Measurements from ENCODE around the gene ZNF837.

DNA sequence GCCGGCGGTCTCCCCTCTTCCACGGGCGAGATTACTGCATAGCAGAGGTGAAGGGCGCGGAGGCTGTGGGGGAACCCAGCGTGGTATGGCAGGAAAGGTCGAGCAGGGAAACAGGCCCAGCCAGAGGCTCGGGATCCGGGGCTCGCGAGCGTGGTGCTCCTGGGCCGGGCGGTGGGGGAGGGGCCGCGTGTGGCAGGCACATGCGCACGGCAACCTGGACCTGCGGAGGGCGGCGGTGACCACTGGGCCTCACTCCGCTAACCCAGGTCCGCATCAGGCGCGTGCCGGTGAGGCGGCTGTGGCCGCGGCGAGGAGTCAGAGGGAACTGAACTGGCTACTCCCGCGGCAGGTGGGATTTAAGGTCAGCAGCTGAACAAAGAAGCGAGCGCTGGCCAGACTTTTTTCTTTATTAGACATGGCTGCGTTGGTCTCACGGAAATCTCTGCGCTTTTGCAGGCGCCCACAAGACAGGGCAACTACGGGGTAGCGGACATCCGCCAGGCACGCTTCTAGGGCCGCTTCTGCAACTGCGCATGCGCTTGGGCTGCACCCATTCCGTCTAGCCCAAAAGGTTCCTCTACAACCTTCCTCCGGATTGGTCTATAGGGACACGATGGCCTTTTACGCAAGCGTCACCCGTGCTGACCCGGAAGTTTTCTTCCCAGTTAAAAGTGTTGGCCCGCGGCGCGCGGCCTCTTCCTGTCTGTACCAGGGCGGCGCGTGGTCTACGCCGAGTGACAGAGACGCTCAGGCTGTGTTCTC is 5.9 kb upstream of the ZNF837 start, which contains the start of gene RPS5:
- TF ChIP-seq CTCF (IDR thresholded peaks at IDR 0.05; ENCODE audit: poor library complexity): no peak
- no peak for TF ChIP-seq EZH2phosphoT487 (IDR thresholded peaks at IDR 0.05; ENCODE audit: low read depth, severe bottlenecking, unreplicated experiment)
- no peak for TF ChIP-seq EZH2 (IDR thresholded peaks at IDR 0.05; ENCODE audit: borderline replicate concordance)

All from hepatocyte (in vitro differentiated cells).